A673 (cell line): ENCODE data around the gene RAB3B. TPM values are rescaled to one million over a fixed set of nuclear protein-coding genes. Genes with fewer than 3 reads are reported as not detected.

Experiments
- BruUV-seq: library from RNA; stranded (reverse); fragments of 400-500 nt; replicated peaks from 2 replicates; lab custom pipeline; 2021; lab: Mats Ljungman, UMichigan
- CTCF ChIA-PET: fragments of 300-600 bp; sonication (Branson Sonifier 250); formaldehyde crosslinking; loops from one replicate; lab custom pipeline; 2022; ENCODE audit warnings: antibody characterized with exemption; lab: Charles Lee
- POLR2A ChIA-PET: fragments of 300-600 bp; sonication (Branson Sonifier 250); formaldehyde crosslinking; loops from one replicate; lab custom pipeline; 2022; ENCODE audit warnings: antibody characterized with exemption; ENCODE audit not compliant: low non-redundant PET; lab: Charles Lee
- DNase-seq: peaks from one replicate; pipeline ENCODE4 v3.0.0-alpha.2; 2015; ENCODE audit warnings: low spot score
- H3K27ac ChIP-seq: fragments of 200-600 bp; sonication (generic); 2 replicates; pipeline ENCODE4 v1.5.1; 2016; ENCODE audit warnings: mixed run types, low read depth, mild to moderate bottlenecking, mixed read lengths, antibody characterized with exemption, low read length; ENCODE audit not compliant: poor library complexity, severe bottlenecking
- H3K27me3 ChIP-seq: fragments of 200-600 bp; sonication (generic); replicated peaks from 2 replicates; pipeline ENCODE4 v1.6.1; 2017; ENCODE audit warnings: mixed run types, low read depth, mild to moderate bottlenecking, mixed read lengths, antibody characterized with exemption, low read length; ENCODE audit not compliant: insufficient read depth, poor library complexity
- H3K36me3 ChIP-seq: fragments of 200-600 bp; sonication (generic); 2 replicates; pipeline ENCODE4 v1.6.1; 2016; ENCODE audit warnings: mixed run types, mild to moderate bottlenecking, mixed read lengths, antibody characterized with exemption, low read length; ENCODE audit not compliant: insufficient read depth, poor library complexity, severe bottlenecking
- H3K4me1 ChIP-seq: fragments of 200-600 bp; sonication (generic); 2 replicates; pipeline ENCODE4 v1.6.1; 2017; ENCODE audit warnings: mixed run types, mild to moderate bottlenecking, mixed read lengths, antibody characterized with exemption, low read length; ENCODE audit not compliant: insufficient read depth, poor library complexity, severe bottlenecking
- H3K4me3 ChIP-seq: fragments of 200-600 bp; sonication (generic); 2 replicates; pipeline ENCODE4 v1.5.1; 2016; ENCODE audit warnings: low read depth, mixed run types, mild to moderate bottlenecking, mixed read lengths, low read length; ENCODE audit not compliant: poor library complexity, severe bottlenecking
- H3K9me3 ChIP-seq: fragments of 200-600 bp; sonication (generic); 2 replicates; pipeline ENCODE4 v1.6.1; 2016; ENCODE audit warnings: mixed run types, low read depth, mild to moderate bottlenecking, mixed read lengths, antibody characterized with exemption, low read length; ENCODE audit not compliant: poor library complexity, severe bottlenecking
- CTCF ChIP-seq: fragments of 300-800, 200-600 bp; sonication (generic); conservative IDR thresholded peaks from 2 replicates; pipeline ENCODE4 v1.5.1; 2017; ENCODE audit warnings: low read depth, mild to moderate bottlenecking, antibody characterized with exemption, low read length, moderate library complexity, mixed read lengths
- EZH2 ChIP-seq: fragments of 200-600 bp; sonication (generic); IDR thresholded peaks from 2 replicates; pipeline ENCODE4 v1.6.1; 2017; ENCODE audit warnings: borderline replicate concordance, low read depth, mild to moderate bottlenecking, mixed read lengths, antibody characterized with exemption, low read length; ENCODE audit not compliant: poor library complexity, severe bottlenecking
- intact Hi-C: fragments of 100-400 bp; cut with micrococcal nuclease; formaldehyde crosslinking; loops from one replicate; pipeline ENCODE4 v1.10.0; 2022; ENCODE audit not compliant: unreplicated experiment
- total RNA-seq: library from RNA; stranded (reverse); gene quantifications from 2 replicates; pipeline ENCODE4 v1.2.3, GENCODE V29; 2021

RAB3B gene
- total RNA-seq, 1 experiment from 2014 or later: 25.5 TPM

GRCh38 chr1:51962486-51963356 lies 27.8 kb downstream of the RAB3B start:
- CTCF ChIA-PET: no interaction called here

DNA sequence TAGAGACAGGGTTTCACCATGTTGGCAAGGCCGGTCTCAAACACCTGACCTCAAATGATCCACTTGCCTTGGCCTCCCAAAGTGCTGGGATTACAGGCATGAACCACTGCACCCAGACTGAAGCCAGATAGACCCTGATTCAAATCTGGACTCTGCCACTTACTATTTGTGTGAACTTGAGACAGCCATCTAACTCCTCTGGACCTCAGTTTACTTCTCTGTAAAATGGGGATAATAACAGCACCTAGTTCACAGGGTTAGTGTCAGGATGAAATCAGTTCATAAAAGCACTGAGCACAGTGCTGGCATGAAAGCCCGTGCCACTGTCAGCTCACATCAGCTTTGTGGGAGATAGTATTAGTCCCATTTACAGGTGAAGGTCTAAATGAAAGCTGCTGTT lies 28.5 kb downstream of the RAB3B start:
- ChIA-PET POLR2A (no interaction called here), CTCF (no interaction called here)
- TF ChIP-seq CTCF (no peak), EZH2 (no peak)
- no TSS peak for BruUV-seq
- Histone ChIP-seq H3K9me3 (no peaks in the 10 kb centered on the region), H3K27ac (no peak overlapping the region), H3K27me3 (no peaks in the 10 kb centered on the region), H3K4me1 (peaks cover 56% of the 10 kb centered on the region), H3K4me3 (no peak overlapping the region), H3K36me3 (no peaks in the 10 kb centered on the region)
- DNase-seq: no peak
- intact Hi-C loops: no loop called here

More at GRCh38 chr1:51962486-51963356, 27.8 kb downstream of the RAB3B start:
- no TSS peak for BruUV-seq
- TF ChIP-seq CTCF (no peak), EZH2 (no peak)
- intact Hi-C loops: no loop called here
- no peak overlapping the region for H3K4me3 ChIP-seq
- peaks cover 54% of the 10 kb centered on the region for H3K4me1 ChIP-seq
- peaks cover 2% of the 10 kb centered on the region for H3K36me3 ChIP-seq
- no peak for DNase-seq
- no peak overlapping the region for H3K27ac ChIP-seq
- no peaks in the 10 kb centered on the region for H3K9me3 ChIP-seq
- no peaks in the 10 kb centered on the region for H3K27me3 ChIP-seq
- POLR2A ChIA-PET: no interaction called here

DNA sequence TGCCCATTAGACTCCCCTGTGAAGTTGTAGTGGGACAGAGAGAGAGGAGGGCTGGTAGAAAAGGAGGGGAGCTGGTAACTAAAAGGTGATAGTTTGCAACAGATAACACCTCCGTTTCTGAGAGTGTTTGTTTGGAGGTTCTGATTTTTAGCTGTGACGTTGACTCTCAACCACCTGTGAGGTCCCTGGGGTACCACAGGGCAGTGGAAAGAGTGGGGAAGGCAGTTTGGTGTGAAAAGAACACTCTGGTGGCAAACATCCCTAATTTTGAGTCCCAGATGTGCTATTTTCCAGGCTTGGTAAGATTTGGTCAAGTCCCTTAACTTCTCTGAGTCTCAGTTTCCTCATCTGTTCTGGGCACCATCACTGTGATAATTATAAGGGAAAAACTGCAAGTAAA lies 29.3 kb downstream of the RAB3B start:
- no peak for TF ChIP-seq CTCF
- no peak for TF ChIP-seq EZH2
- ChIA-PET CTCF (no interaction called here), POLR2A (interaction anchor here (0.6 kb wide), 1 partner anchor 22 kb away, joined by 4 read pairs; no protein-coding TSS in a partner anchor)
- H3K27ac ChIP-seq: no peak overlapping the region
- no peaks in the 10 kb centered on the region for H3K27me3 ChIP-seq
- BruUV-seq: no TSS peak
- H3K4me3 ChIP-seq: no peak overlapping the region
- no peaks in the 10 kb centered on the region for H3K9me3 ChIP-seq
- no peaks in the 10 kb centered on the region for H3K36me3 ChIP-seq
- DNase-seq: no peak
- H3K4me1 ChIP-seq: peaks cover 57% of the 10 kb centered on the region
- intact Hi-C loops: no loop called here
